PFSK-1 (cell line): ENCODE results near the gene SLC7A7.

Source experiments
- FOXP2 ChIP-seq: optimal IDR thresholded peaks from 2 replicates; pipeline ENCODE3; 2011; ENCODE audit warnings: borderline replicate concordance, control low read depth, inconsistent platforms; ENCODE audit not compliant: insufficient read depth; ENCODE audit errors: extremely low read length, extremely low read depth
- POLR2AphosphoS5 ChIP-seq: IDR thresholded peaks from 2 replicates; pipeline ENCODE4 v1.6.1; 2012; ENCODE audit warnings: low read depth, mild to moderate bottlenecking, control low read depth, low read length, moderate library complexity
- SIN3A ChIP-seq: IDR thresholded peaks from 2 replicates; pipeline ENCODE4 v1.6.1; 2012; ENCODE audit warnings: mild to moderate bottlenecking, low read length, moderate library complexity, borderline replicate concordance; ENCODE audit not compliant: insufficient read depth
- TAF1 ChIP-seq: IDR thresholded peaks from 2 replicates; pipeline ENCODE4 v1.6.1; 2012; ENCODE audit warnings: low read length, control low read depth, borderline replicate concordance; ENCODE audit not compliant: insufficient read depth
- TF ChIP-seq, protein P1 (sequence below), 2 experiments: IDR thresholded peaks; 2 replicates each; pipeline versions ENCODE4 v1.6.1 to v1.8.0; 2011 to 2012; ENCODE audit warnings: low read depth in 2 of 2, low read length in 2 of 2, control low read depth in 1 of 2, inconsistent platforms in 1 of 2, mild to moderate bottlenecking in 1 of 2, moderate library complexity in 1 of 2; ENCODE audit not compliant: insufficient read depth in 1 of 2

SLC7A7 gene

GRCh38 chr14:22841311-22841710 lies 26.1 kb upstream of the SLC7A7 start:
- TF ChIP-seq, protein P1, sequence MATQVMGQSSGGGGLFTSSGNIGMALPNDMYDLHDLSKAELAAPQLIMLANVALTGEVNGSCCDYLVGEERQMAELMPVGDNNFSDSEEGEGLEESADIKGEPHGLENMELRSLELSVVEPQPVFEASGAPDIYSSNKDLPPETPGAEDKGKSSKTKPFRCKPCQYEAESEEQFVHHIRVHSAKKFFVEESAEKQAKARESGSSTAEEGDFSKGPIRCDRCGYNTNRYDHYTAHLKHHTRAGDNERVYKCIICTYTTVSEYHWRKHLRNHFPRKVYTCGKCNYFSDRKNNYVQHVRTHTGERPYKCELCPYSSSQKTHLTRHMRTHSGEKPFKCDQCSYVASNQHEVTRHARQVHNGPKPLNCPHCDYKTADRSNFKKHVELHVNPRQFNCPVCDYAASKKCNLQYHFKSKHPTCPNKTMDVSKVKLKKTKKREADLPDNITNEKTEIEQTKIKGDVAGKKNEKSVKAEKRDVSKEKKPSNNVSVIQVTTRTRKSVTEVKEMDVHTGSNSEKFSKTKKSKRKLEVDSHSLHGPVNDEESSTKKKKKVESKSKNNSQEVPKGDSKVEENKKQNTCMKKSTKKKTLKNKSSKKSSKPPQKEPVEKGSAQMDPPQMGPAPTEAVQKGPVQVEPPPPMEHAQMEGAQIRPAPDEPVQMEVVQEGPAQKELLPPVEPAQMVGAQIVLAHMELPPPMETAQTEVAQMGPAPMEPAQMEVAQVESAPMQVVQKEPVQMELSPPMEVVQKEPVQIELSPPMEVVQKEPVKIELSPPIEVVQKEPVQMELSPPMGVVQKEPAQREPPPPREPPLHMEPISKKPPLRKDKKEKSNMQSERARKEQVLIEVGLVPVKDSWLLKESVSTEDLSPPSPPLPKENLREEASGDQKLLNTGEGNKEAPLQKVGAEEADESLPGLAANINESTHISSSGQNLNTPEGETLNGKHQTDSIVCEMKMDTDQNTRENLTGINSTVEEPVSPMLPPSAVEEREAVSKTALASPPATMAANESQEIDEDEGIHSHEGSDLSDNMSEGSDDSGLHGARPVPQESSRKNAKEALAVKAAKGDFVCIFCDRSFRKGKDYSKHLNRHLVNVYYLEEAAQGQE (IDR thresholded peaks at IDR 0.05; ENCODE audit: insufficient read depth in 1 of 2, low read depth in 2 of 2, low read length in 2 of 2), result no peak
- TF ChIP-seq FOXP2 (no peak), SIN3A (no peak), TAF1 (no peak), POLR2AphosphoS5 (no peak)

DNA sequence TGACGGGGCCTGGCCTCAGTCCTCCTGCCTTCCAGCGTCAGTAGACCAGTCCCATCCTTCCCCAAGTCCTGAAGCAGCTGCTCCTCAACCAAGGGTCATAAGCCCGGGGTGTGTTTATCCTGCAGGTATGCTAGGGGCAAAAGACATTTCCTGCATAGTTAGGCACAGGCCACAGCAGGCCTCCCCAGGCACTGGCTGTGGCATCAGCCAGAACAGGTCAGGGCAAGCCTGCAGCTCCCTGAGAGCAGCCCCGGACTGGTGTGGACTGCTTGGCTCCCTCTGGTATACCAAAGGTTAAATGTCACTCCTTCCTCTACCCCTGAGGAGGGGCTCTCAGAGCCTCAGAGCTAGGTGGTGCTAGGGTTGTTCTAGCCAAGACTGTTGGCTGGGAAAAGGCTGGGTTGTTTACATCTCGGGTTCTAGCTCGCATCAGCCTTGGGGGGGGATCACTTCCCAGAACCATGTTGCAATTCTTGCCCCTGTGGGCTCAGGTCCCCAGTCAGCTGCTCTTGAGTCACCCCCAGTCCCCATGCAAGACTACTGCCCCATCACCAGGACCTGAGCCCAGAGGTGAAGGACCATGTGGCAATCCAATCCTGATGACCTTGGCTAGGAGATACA lies 24.0 kb upstream of the SLC7A7 start:
- TF ChIP-seq POLR2AphosphoS5, result no peak
- TF ChIP-seq FOXP2, result no peak
- TF ChIP-seq, protein P1 (IDR thresholded peaks at IDR 0.05; ENCODE audit: insufficient read depth in 1 of 2, low read depth in 2 of 2, low read length in 2 of 2), result no peak
- TF ChIP-seq TAF1, result no peak
- no peak for TF ChIP-seq SIN3A

GRCh38 chr14:22838631-22839041 lies 23.4 kb upstream of the SLC7A7 start:
- no peak for TF ChIP-seq TAF1

GRCh38 chr14:22837750-22838538 lies 22.7 kb upstream of the SLC7A7 start:
- TF ChIP-seq, protein P1 (IDR thresholded peaks at IDR 0.05; ENCODE audit: insufficient read depth in 1 of 2, low read depth in 2 of 2, low read length in 2 of 2), result no peak
- TF ChIP-seq POLR2AphosphoS5 (no peak), TAF1 (no peak), SIN3A (no peak), FOXP2 (no peak)

DNA sequence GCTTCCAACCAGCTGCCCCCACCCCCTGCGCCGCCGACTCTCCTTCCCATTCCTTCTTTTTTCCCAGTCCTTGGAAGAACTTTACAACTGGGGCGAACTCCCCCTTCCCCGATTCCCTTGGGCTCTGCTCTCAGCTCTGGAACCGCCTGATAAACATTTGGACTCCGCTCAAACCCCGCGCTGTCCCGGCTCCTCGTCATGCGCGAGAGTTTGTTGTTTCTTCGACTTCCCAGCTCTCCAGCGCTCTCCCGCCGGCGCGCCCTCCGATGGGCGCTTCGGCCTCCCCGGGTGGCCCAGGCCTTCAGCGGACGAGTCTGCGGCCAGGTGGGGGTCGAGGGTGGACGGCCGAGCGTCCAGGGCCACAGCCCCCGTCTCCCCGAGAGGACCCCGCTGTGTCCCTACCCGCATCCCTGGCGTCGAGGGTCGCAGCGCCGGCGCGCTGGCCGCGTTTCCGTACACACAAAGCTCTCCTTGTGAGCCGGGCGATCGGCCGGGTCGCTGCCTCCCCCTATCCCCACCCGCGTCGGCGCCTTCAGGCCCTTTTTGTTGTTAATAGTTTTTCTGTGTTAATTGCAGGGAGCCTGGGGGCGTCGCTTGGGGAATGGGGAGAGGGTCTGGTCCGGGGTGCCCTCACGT lies 22.0 kb upstream of the SLC7A7 start:
- no peak for TF ChIP-seq POLR2AphosphoS5
- no peak for TF ChIP-seq FOXP2
- TF ChIP-seq, protein P1 (IDR thresholded peaks at IDR 0.05; ENCODE audit: insufficient read depth in 1 of 2, low read depth in 2 of 2, low read length in 2 of 2), result no peak
- TF ChIP-seq SIN3A, result no peak
- TF ChIP-seq TAF1, result no peak
